BJ (cell line): Measurements from ENCODE around the gene PCBP4. TPM values are rescaled to one million over a fixed set of nuclear protein-coding genes. Genes with fewer than 3 reads are reported as not detected.

ENCODE experiments used
- CTCF ChIA-PET: fragments of 350-600 bp; formaldehyde crosslinking; extraction: SDS; loops from one replicate; lab custom pipeline; 2021; ENCODE audit warnings: antibody characterized with exemption, inconsistent platforms; lab: Yijun Ruan, JAX
- POLR2A ChIA-PET: fragments of 300-600 bp; sonication (Branson Sonifier 250); formaldehyde crosslinking; extraction: SDS; loops from one replicate; lab custom pipeline; 2021; ENCODE audit warnings: antibody characterized with exemption; lab: Charles Lee
- DNase-seq: peaks from one replicate; pipeline ENCODE4 v3.0.0-alpha.2; 2011; ENCODE audit warnings: low read depth
- H3K27me3 ChIP-seq: 2 replicates; pipeline ENCODE4 v1.6.0; 2011; ENCODE audit warnings: low read length; ENCODE audit not compliant: control insufficient read depth, insufficient read depth
- H3K36me3 ChIP-seq: 2 replicates; pipeline ENCODE4 v1.5.1; 2011; ENCODE audit warnings: low read length; ENCODE audit not compliant: control insufficient read depth, insufficient read depth
- H3K4me3 ChIP-seq: 2 replicates; pipeline ENCODE4 v1.5.1; 2011; ENCODE audit warnings: low read depth, mild to moderate bottlenecking, control low read depth, low read length
- CTCF ChIP-seq: IDR thresholded peaks from 2 replicates; pipeline ENCODE4 v1.5.1; 2011; ENCODE audit warnings: low read depth, mild to moderate bottlenecking, control low read depth, inconsistent platforms, low read length, moderate library complexity; ENCODE audit not compliant: insufficient read depth
- polyA plus RNA-seq: library from polyadenylated mRNA; depleted of rRNA; stranded (reverse); fragments of >200 nt; gene quantifications from 2 replicates; pipeline ENCODE4 v1.2.3, GENCODE V29; 2011

PCBP4 gene
- polyA plus RNA-seq, 1 experiment: 88.7 TPM

- ChIA-PET POLR2A (interaction anchor here (0.8 kb wide), 1 partner anchor 42 kb away, joined by 3 read pairs; the partner anchor contains the start of gene RRP9), CTCF (interaction anchor here (0.6 to 4.5 kb wide), 10 partner anchors 9 to 429 kb away, joined by 3 to 42 read pairs (median 6); partner anchors contain the start of genes ABHD14A, ABHD14B, PARP3 and RPL29)
- peak within 1 kb of the TSS; percentile 54 for H3K4me3 ChIP-seq
- peaks cover 3% of the 10 kb centered on the region; the same call in 1 of the 2 replicates for H3K36me3 ChIP-seq
- DNase-seq: peak; percentile 45
- no peaks in the 10 kb centered on the region for H3K27me3 ChIP-seq
- no peak for TF ChIP-seq CTCF
Observed at GRCh38 chr3:51982838-51983577, 15.8 kb upstream of the PCBP4 start, which contains the start of gene ACY1. Gene ACY1, plus strand, starts transcription at chr3:51983535. Its CDS starts 530 bp downstream, at chr3:51984065.

DNA sequence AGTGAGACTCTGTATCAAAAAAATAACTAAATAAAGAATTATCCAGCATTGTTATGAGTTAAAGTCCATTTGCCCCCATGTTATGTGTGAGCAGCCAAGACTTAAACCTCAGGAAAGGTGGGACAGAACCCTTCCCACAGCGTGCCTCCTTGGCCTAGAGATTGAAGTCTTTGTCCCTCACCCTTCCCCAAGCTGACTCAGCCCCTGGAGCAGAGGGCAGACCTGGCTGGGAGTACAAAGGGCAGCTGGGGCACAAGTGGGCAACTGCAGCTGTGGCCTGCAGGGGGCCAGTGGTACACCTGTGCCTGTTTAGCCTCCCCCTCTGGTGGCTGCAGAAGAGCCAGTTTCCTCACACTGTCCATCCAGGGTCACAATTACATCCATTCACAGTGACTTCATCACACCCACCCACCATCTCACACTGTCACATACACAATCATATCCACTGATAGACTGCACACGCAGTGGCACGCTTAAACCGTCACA lies 15.1 kb upstream of the PCBP4 start:
- CTCF ChIA-PET: interaction anchor here (0.6 to 4.5 kb wide), 10 partner anchors 8 to 430 kb away, joined by 3 to 42 read pairs (median 6); partner anchors contain the start of genes ABHD14A, ABHD14B, PARP3 and RPL29
- POLR2A ChIA-PET: interaction anchor here (0.8 kb wide), 1 partner anchor 41 kb away, joined by 3 read pairs; the partner anchor contains the start of gene RRP9
- no peak for DNase-seq
- TF ChIP-seq CTCF: peak; percentile 59
- Histone ChIP-seq H3K36me3 (peaks cover 3% of the 10 kb centered on the region; the same call in 1 of the 2 replicates), H3K4me3 (peak overlapping the region; percentile 54), H3K27me3 (no peaks in the 10 kb centered on the region)

- no peak overlapping the region for H3K4me3 ChIP-seq
- no peaks in the 10 kb centered on the region for H3K27me3 ChIP-seq
- TF ChIP-seq CTCF: no peak
- H3K36me3 ChIP-seq: peaks cover 3% of the 10 kb centered on the region; the same call in 1 of the 2 replicates
- ChIA-PET CTCF (interaction anchor here (4.3 kb wide), 1 partner anchor 38 kb away, joined by 17 read pairs; the partner anchor contains the start of genes PARP3 and RRP9), POLR2A (no interaction called here)
- DNase-seq: no peak
Observed at GRCh38 chr3:51980253-51980652, 13.0 kb upstream of the PCBP4 start.

DNA sequence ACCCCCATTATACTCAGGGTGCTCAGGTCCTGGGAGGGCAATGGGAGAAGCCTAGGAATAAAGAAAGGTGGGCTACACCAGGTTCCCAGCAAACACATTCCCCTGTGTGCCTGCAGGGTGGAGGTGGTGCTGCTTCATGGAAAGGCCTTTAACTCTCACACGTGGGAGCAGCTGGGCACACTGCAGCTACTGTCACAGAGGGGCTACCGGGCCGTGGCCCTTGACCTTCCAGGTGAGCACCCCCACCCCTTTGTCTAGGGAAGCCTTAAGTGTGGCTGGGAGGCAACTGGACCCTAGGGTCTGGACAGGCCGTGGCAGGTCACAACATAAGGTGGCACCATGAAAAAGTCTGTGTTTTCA lies 10.9 kb upstream of the PCBP4 start:
- DNase-seq: no peak
- peaks cover 3% of the 10 kb centered on the region; the same call in 1 of the 2 replicates for H3K36me3 ChIP-seq
- ChIA-PET CTCF (interaction anchor here (4.3 kb wide), 1 partner anchor 36 kb away, joined by 17 read pairs; the partner anchor contains the start of genes PARP3 and RRP9), POLR2A (no interaction called here)
- TF ChIP-seq CTCF: no peak
- H3K27me3 ChIP-seq: no peaks in the 10 kb centered on the region
- no peak overlapping the region for H3K4me3 ChIP-seq

GRCh38 chr3:51977446-51978142 lies 10.3 kb upstream of the PCBP4 start:
- H3K27me3 ChIP-seq: no peaks in the 10 kb centered on the region
- ChIA-PET CTCF (interaction anchor here (4.3 kb wide), 1 partner anchor 35 kb away, joined by 17 read pairs; the partner anchor contains the start of genes PARP3 and RRP9), POLR2A (no interaction called here)
- no peak overlapping the region for H3K4me3 ChIP-seq
- TF ChIP-seq CTCF: no peak
- DNase-seq: no peak
- H3K36me3 ChIP-seq: peaks cover 3% of the 10 kb centered on the region; the same call in 1 of the 2 replicates
